ENCODE data around the gene DCDC2B.
"Not testable (repeated sequence)": the region's sequence is repeated elsewhere in the genome, so short reads cannot be mapped to it uniquely, and the experiment has no call there.

Gene DCDC2B

GRCh38 chr1:32208891-32209328, at the start of gene DCDC2B:
Gene DCDC2B, plus strand, starts transcription at chr1:32209089. Its CDS starts 5 bp downstream, at chr1:32209094.
- no peak for DNase-seq (ENCODE audit: low read depth in 4 of 4, low spot score in 1 of 4)

GRCh38 chr1:32159189-32159588, 49.7 kb upstream of the DCDC2B start:
- no peak for DNase-seq (ENCODE audit: low read depth in 4 of 4, low spot score in 1 of 4)

- no peak for DNase-seq (ENCODE audit: low read depth in 4 of 4, low spot score in 1 of 4)
Measured at GRCh38 chr1:32163405-32163804, 45.5 kb upstream of the DCDC2B start.

- DNase-seq (ENCODE audit: low read depth in 4 of 4, low spot score in 1 of 4) = not testable (repeated sequence)
Measured at GRCh38 chr1:32165633-32166032, 43.3 kb upstream of the DCDC2B start.

GRCh38 chr1:32170991-32171390, 37.9 kb upstream of the DCDC2B start:
- DNase-seq (ENCODE audit: low read depth in 4 of 4, low spot score in 1 of 4) = no peak

GRCh38 chr1:32172621-32173245, 36.2 kb upstream of the DCDC2B start:
- no peak for DNase-seq (ENCODE audit: low read depth in 4 of 4, low spot score in 1 of 4)

GRCh38 chr1:32178380-32179192, 30.3 kb upstream of the DCDC2B start:
- DNase-seq (ENCODE audit: low read depth in 4 of 4, low spot score in 1 of 4) = no peak

- DNase-seq (ENCODE audit: low read depth in 4 of 4, low spot score in 1 of 4) = no peak
Measured at GRCh38 chr1:32179193-32179442, 29.8 kb upstream of the DCDC2B start.

- DNase-seq (ENCODE audit: low read depth in 4 of 4, low spot score in 1 of 4) = peak; percentile 72 to 89 (median 82)
Measured at GRCh38 chr1:32179443-32180185, 29.3 kb upstream of the DCDC2B start, which contains the start of gene TXLNA. Gene TXLNA, plus strand, starts transcription at chr1:32179675. Its CDS starts 671 bp downstream, at chr1:32180346.

GRCh38 chr1:32180186-32181060, 28.5 kb upstream of the DCDC2B start:
- peak in 2 of 4 experiments; percentile 14 to 23 for DNase-seq (ENCODE audit: low read depth in 4 of 4, low spot score in 1 of 4)

GRCh38 chr1:32181065-32181464, 27.8 kb upstream of the DCDC2B start:
- no peak for DNase-seq (ENCODE audit: low read depth in 4 of 4, low spot score in 1 of 4)

GRCh38 chr1:32181563-32181962, 27.3 kb upstream of the DCDC2B start:
- DNase-seq (ENCODE audit: low read depth in 4 of 4, low spot score in 1 of 4) = no peak

GRCh38 chr1:32182060-32182459, 26.8 kb upstream of the DCDC2B start:
- no peak for DNase-seq (ENCODE audit: low read depth in 4 of 4, low spot score in 1 of 4)

GRCh38 chr1:32184650-32185049, 24.2 kb upstream of the DCDC2B start:
- DNase-seq (ENCODE audit: low read depth in 4 of 4, low spot score in 1 of 4) = no peak

- DNase-seq (ENCODE audit: low read depth in 4 of 4, low spot score in 1 of 4) = no peak
Measured at GRCh38 chr1:32186077-32186476, 22.8 kb upstream of the DCDC2B start.

- DNase-seq (ENCODE audit: low read depth in 4 of 4, low spot score in 1 of 4) = no peak
Measured at GRCh38 chr1:32186491-32186890, 22.4 kb upstream of the DCDC2B start.

GRCh38 chr1:32187850-32188249, 21.0 kb upstream of the DCDC2B start:
- no peak for DNase-seq (ENCODE audit: low read depth in 4 of 4, low spot score in 1 of 4)

GRCh38 chr1:32192220-32192948, 16.5 kb upstream of the DCDC2B start:
- DNase-seq (ENCODE audit: low read depth in 4 of 4, low spot score in 1 of 4) = no peak

- no peak for DNase-seq (ENCODE audit: low read depth in 4 of 4, low spot score in 1 of 4)
Measured at GRCh38 chr1:32194984-32195383, 13.9 kb upstream of the DCDC2B start.

GRCh38 chr1:32195531-32195930, 13.4 kb upstream of the DCDC2B start:
- DNase-seq (ENCODE audit: low read depth in 4 of 4, low spot score in 1 of 4) = no peak
